Upper lobe of right lung (tissue), 1 donor: ENCODE data around the gene RHOT2. TPM values are rescaled to one million over a fixed set of nuclear protein-coding genes. Genes with fewer than 3 reads are reported as not detected.

Source experiments
- ATAC-seq: fragments of 200-7000 bp; cut with Tn5 transposase; one replicate; pipeline ENCODE4 v1.9.1; 2020; ENCODE audit warnings: mild to moderate bottlenecking, moderate library complexity
- DNase-seq: peaks from one replicate; pipeline ENCODE4 v3.0.0-alpha.2; 2020
- H3K27ac ChIP-seq: fragments of 200-600 bp; one replicate; pipeline ENCODE4 v1.8.0; 2022
- H3K27me3 ChIP-seq: fragments of 200-600 bp; one replicate; pipeline ENCODE4 v1.8.0; 2022; ENCODE audit warnings: mild to moderate bottlenecking
- H3K36me3 ChIP-seq: fragments of 200-600 bp; one replicate; pipeline ENCODE4 v1.8.0; 2022
- H3K4me1 ChIP-seq: fragments of 200-600 bp; one replicate; pipeline ENCODE4 v1.8.0; 2022
- H3K4me3 ChIP-seq: fragments of 200-600 bp; one replicate; pipeline ENCODE4 v1.8.0; 2022; ENCODE audit warnings: mild to moderate bottlenecking
- H3K9me3 ChIP-seq: fragments of 200-600 bp; one replicate; pipeline ENCODE4 v1.8.0; 2022
- intact Hi-C: fragments of 100-400 bp; cut with DNase I; formaldehyde crosslinking; loops from one replicate; pipeline ENCODE4 v1.11.0; 2022
- total RNA-seq: library from RNA; stranded (reverse); fragmentation: NEBNext Ultra II Directional; extraction: Animal tissue kit (Norgen Biotek cat#: 25700); gene quantifications from one replicate; pipeline ENCODE4 v1.2.1, GENCODE V29; 2021
- TF ChIP-seq, protein P1 (sequence below): fragments of 200-600 bp; IDR thresholded peaks from one replicate; pipeline ENCODE4 v1.8.0; 2022; ENCODE audit warnings: antibody characterized with exemption
- donor health status: DM: no; HTN: yes; CAD: no; lungs with severe emphysema.

The RHOT2 gene
- total RNA-seq, 1 donor from 2014 or later: 92.5 TPM

DNA sequence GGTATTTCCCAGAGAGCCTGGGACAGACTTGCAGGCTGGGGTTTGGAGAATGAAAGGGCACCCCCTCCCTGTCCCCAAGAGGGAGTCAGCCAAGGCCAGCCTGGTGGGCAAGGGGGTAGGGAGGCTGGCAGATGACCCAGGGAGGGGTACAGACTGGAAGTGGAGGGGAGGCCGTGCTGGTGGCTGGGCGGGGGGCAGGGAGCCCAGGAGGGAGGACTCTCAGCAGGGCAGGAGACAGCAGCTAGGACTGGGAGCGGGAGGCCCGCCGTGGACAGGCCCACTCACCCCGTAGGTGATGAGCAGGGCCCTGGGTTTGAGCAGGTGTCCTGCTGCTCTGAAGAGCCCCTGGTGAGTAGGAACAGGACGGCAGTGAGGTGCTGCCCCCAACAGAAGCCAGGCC, 32.9 kb upstream of the RHOT2 start:
- TF ChIP-seq, protein P1, sequence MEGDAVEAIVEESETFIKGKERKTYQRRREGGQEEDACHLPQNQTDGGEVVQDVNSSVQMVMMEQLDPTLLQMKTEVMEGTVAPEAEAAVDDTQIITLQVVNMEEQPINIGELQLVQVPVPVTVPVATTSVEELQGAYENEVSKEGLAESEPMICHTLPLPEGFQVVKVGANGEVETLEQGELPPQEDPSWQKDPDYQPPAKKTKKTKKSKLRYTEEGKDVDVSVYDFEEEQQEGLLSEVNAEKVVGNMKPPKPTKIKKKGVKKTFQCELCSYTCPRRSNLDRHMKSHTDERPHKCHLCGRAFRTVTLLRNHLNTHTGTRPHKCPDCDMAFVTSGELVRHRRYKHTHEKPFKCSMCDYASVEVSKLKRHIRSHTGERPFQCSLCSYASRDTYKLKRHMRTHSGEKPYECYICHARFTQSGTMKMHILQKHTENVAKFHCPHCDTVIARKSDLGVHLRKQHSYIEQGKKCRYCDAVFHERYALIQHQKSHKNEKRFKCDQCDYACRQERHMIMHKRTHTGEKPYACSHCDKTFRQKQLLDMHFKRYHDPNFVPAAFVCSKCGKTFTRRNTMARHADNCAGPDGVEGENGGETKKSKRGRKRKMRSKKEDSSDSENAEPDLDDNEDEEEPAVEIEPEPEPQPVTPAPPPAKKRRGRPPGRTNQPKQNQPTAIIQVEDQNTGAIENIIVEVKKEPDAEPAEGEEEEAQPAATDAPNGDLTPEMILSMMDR: no peak
- DNase-seq (no peak), ATAC-seq (no peak)
- intact Hi-C loops: no loop called here
- Histone ChIP-seq H3K27me3 (no peaks in the 10 kb centered on the region), H3K4me3 (peak overlapping the region; percentile 93), H3K9me3 (no peaks in the 10 kb centered on the region), H3K27ac (no peak overlapping the region), H3K36me3 (no peaks in the 10 kb centered on the region), H3K4me1 (peaks cover 20% of the 10 kb centered on the region)

DNA sequence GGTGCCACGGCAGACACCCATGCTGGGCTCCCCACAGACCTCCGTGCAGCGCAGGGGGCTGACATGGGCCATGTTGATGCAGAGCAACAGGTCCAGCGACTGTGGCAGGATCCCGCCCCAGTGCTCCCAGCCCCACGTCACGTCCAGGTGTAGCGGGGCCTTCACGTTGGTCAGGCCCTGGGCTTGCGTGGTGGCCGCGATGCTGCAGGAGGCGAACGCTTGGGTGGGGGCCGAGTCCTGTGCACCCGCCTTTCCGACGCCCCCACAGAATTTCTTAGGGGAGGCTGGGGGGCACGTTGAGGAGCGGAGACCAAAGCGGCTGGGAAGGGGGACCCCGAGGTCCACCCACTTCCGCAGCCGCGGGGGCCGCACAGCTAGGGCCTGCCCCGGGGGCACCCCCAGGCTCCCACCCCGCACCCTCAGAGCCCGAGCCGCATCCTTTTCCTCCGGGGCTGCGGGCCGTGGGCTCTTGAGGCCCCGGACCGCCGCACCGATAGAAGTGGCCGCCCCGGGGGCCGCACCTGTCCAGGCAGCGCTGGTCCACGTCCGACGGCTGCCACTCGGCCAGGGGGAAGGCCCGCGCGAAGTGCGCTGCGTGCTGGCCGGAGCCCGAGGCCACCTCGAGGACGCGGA, 32.2 kb upstream of the RHOT2 start:
- DNase-seq (no peak), ATAC-seq (no peak)
- peaks cover 13% of the 10 kb centered on the region for H3K4me1 ChIP-seq
- intact Hi-C loops: no loop called here
- peak overlapping the region; percentile 93 for H3K4me3 ChIP-seq
- TF ChIP-seq, protein P1: peak; percentile 19
- H3K36me3 ChIP-seq: no peaks in the 10 kb centered on the region
- H3K9me3 ChIP-seq: no peaks in the 10 kb centered on the region
- no peaks in the 10 kb centered on the region for H3K27me3 ChIP-seq
- H3K27ac ChIP-seq: peak overlapping the region; percentile 93

GRCh38 chr16:636206-637080, 31.5 kb upstream of the RHOT2 start, which contains the start of gene METTL26:
TSS of gene METTL26 (minus strand) at chr16:636305. CDS start at chr16:636290, 15 bp downstream.
- Histone ChIP-seq H3K27ac (peak within 1 kb of the TSS; percentile 93), H3K36me3 (no peaks in the 10 kb centered on the region), H3K27me3 (no peaks in the 10 kb centered on the region), H3K9me3 (no peaks in the 10 kb centered on the region), H3K4me1 (peaks cover 7% of the 10 kb centered on the region), H3K4me3 (peak within 1 kb of the TSS; percentile 93)
- TF ChIP-seq, protein P1: no peak
- intact Hi-C loops: no loop called here
- peak; percentile 88 for ATAC-seq
- peak; percentile 98 for DNase-seq

- no peaks in the 10 kb centered on the region for H3K27me3 ChIP-seq
- H3K9me3 ChIP-seq: no peaks in the 10 kb centered on the region
- TF ChIP-seq, protein P1: no peak
- peak overlapping the region; percentile 93 for H3K4me3 ChIP-seq
- H3K27ac ChIP-seq: peak overlapping the region; percentile 93
- DNase-seq (peak; percentile 96), ATAC-seq (peak; percentile 83)
- H3K4me1 ChIP-seq: peaks cover 7% of the 10 kb centered on the region
- no peaks in the 10 kb centered on the region for H3K36me3 ChIP-seq
- intact Hi-C loops: no loop called here
Observed at GRCh38 chr16:637081-638018, 30.6 kb upstream of the RHOT2 start.

- Histone ChIP-seq H3K4me3 (no peak overlapping the region), H3K9me3 (no peaks in the 10 kb centered on the region), H3K36me3 (no peaks in the 10 kb centered on the region), H3K27me3 (no peaks in the 10 kb centered on the region), H3K27ac (no peak overlapping the region), H3K4me1 (peaks cover 14% of the 10 kb centered on the region)
- no peak for ATAC-seq
- DNase-seq: no peak
- intact Hi-C loops: no loop called here
- TF ChIP-seq, protein P1: no peak
Observed at GRCh38 chr16:638034-638543, 29.8 kb upstream of the RHOT2 start.
